ENCODE measurements around the gene COG5.

COG5 gene

DNA sequence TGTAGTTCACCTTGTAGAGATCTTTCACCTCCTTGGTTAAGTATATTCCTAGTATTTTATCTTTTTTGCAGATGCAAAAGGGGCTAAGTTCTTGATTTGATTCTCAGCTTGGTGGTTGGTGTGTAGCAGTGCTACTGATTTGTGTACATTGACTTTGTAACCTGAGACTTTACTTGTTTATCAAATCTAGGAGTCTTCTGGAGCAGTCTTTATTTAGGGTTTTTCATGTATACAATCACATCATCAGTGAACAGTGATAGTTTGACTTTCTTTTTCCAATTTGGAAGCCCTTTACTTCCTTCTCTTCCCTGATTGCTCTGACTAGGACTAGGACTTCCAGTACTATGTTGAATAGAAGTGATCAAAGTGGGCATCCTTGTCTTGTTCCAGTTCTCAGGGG is 60.0 kb downstream of the COG5 start:
- H3K9me3 ChIP-seq (ENCODE audit: control insufficient read depth in 1 of 2, low read length in 2 of 2) = no peaks in the 10 kb centered on the region
- peaks cover 0 to 9% of the 10 kb centered on the region in 2 donors for H3K36me3 ChIP-seq (ENCODE audit: control insufficient read depth in 1 of 2, insufficient read depth in 2 of 2, low read length in 2 of 2)
- peaks cover 0 to 5% of the 10 kb centered on the region in 2 donors for H3K4me1 ChIP-seq (ENCODE audit: control insufficient read depth in 1 of 2, insufficient read depth in 2 of 2, low read length in 2 of 2)
- H3K27ac ChIP-seq (ENCODE audit: low read length) = no peak overlapping the region
- no peak overlapping the region for H3K4me3 ChIP-seq (ENCODE audit: low read depth in 1 of 2, low read length in 2 of 2)
- H3K27me3 ChIP-seq (ENCODE audit: low read depth, low read length) = no peaks in the 10 kb centered on the region

DNA sequence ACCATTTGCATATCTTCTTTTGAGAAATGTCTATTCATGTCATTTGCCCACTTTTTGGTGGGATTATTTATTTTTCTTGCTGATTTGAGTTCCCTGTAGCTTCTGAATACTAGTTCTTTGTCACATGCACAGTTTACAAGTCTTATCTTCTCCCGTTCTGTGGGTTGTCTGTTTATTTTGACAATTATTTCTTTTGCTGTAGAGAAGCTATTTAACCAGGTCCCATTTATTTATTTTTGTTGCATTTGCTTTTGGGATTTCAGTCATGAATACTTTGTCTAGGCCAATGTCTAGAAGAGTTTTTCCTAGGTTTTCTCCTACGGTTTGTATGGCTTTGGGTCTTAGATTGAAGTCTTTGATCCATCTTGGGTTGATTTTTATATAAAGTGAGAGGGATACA is 60.9 kb downstream of the COG5 start:
- Histone ChIP-seq H3K27ac (ENCODE audit: low read length) (no peak overlapping the region), H3K27me3 (ENCODE audit: low read depth, low read length) (no peaks in the 10 kb centered on the region), H3K36me3 (ENCODE audit: control insufficient read depth in 1 of 2, insufficient read depth in 2 of 2, low read length in 2 of 2) (peaks cover 0 to 9% of the 10 kb centered on the region in 2 donors), H3K9me3 (ENCODE audit: control insufficient read depth in 1 of 2, low read length in 2 of 2) (no peaks in the 10 kb centered on the region), H3K4me1 (ENCODE audit: control insufficient read depth in 1 of 2, insufficient read depth in 2 of 2, low read length in 2 of 2) (peaks cover 0 to 5% of the 10 kb centered on the region in 2 donors), H3K4me3 (ENCODE audit: low read depth in 1 of 2, low read length in 2 of 2) (no peak overlapping the region)

DNA sequence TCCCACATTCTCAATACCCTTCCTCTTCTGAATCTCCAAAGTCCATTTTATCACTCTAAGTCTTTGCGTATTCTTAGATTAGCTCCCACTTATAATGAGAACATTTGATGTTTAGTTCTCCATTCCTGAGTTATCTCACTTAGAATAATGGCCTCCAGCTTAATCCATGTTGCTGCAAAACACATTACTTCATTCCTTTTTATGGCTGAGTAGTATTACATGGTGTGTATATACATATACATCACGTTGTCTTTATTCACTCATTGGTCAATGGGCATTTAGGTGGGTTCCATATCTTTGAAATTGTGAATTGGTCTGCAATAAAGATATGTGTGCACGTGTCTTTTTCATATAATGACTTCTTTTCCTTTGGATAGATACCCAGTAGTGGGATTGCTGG is 61.6 kb downstream of the COG5 start:
- Histone ChIP-seq H3K27me3 (ENCODE audit: low read depth, low read length) (no peaks in the 10 kb centered on the region), H3K4me1 (ENCODE audit: control insufficient read depth in 1 of 2, insufficient read depth in 2 of 2, low read length in 2 of 2) (peaks cover 0 to 5% of the 10 kb centered on the region in 2 donors), H3K4me3 (ENCODE audit: low read depth in 1 of 2, low read length in 2 of 2) (no peak overlapping the region), H3K36me3 (ENCODE audit: control insufficient read depth in 1 of 2, insufficient read depth in 2 of 2, low read length in 2 of 2) (peaks cover 0 to 9% of the 10 kb centered on the region in 2 donors), H3K9me3 (ENCODE audit: control insufficient read depth in 1 of 2, low read length in 2 of 2) (no peaks in the 10 kb centered on the region), H3K27ac (ENCODE audit: low read length) (no peak overlapping the region)

DNA sequence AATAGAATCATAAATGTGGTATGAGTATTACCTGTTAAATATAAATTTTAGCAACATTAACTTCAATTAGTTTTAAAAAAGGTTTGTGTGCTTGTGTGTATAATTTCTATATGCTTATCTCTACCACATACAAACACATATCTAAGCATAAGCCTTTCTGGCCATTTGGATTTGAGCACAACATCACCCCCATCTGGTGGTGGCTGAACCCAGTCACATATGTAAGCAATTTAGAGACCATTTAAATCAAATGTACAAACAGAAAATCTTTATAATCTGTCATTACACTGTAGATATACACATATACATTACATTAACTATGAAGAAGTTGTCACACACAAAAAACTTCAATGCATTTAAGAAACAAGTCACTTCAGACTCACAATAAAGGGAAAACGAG is 62.1 kb downstream of the COG5 start:
- Histone ChIP-seq H3K9me3 (ENCODE audit: control insufficient read depth in 1 of 2, low read length in 2 of 2) (no peaks in the 10 kb centered on the region), H3K27ac (ENCODE audit: low read length) (no peak overlapping the region), H3K36me3 (ENCODE audit: control insufficient read depth in 1 of 2, insufficient read depth in 2 of 2, low read length in 2 of 2) (peaks cover 0 to 9% of the 10 kb centered on the region in 2 donors), H3K4me3 (ENCODE audit: low read depth in 1 of 2, low read length in 2 of 2) (no peak overlapping the region), H3K27me3 (ENCODE audit: low read depth, low read length) (no peaks in the 10 kb centered on the region), H3K4me1 (ENCODE audit: control insufficient read depth in 1 of 2, insufficient read depth in 2 of 2, low read length in 2 of 2) (peaks cover 0 to 1% of the 10 kb centered on the region in 2 donors)

DNA sequence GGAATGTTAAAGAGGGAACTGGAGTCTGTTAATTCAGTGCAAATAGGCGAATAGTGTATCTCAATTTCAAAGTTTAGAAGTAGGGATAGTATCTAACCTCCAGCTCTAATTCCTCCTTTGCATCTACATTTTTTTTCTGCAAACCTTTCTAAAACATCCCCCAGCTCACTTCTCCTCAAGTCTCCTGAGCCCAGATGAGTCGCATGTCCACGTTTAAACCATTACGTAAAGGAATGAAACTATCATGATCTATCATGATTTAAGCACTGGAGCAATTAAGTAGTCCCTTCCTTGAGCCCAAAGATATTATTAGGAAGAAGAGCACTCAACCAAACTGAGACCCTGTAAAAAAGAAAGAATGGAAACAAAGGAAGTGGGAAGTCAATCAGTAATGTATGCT is 64.0 kb downstream of the COG5 start:
- Histone ChIP-seq H3K4me1 (ENCODE audit: control insufficient read depth in 1 of 2, insufficient read depth in 2 of 2, low read length in 2 of 2) (no peaks in the 10 kb centered on the region), H3K27me3 (ENCODE audit: low read depth, low read length) (no peaks in the 10 kb centered on the region), H3K27ac (ENCODE audit: low read length) (no peak overlapping the region), H3K9me3 (ENCODE audit: control insufficient read depth in 1 of 2, low read length in 2 of 2) (no peaks in the 10 kb centered on the region), H3K4me3 (ENCODE audit: low read depth in 1 of 2, low read length in 2 of 2) (no peak overlapping the region), H3K36me3 (ENCODE audit: control insufficient read depth in 1 of 2, insufficient read depth in 2 of 2, low read length in 2 of 2) (no peaks in the 10 kb centered on the region)

DNA sequence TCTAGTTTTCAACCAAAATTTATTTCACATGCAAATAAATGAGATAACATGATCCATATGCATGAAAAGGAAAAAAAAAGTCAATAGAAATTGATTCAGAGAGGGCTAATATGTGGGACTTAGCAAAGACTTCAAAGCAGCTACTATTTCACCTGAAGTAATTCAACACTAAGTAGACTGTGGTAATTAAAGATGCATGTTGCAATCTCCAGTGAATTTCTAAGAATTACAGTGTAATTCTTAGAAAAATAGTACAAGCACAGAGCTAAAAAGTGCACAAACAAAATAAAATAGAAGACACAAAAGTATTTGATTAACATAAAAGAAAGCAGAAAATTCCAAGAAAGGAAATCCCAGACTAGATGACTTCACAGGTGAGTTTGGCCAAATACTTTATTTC is 68.2 kb downstream of the COG5 start:
- Histone ChIP-seq H3K27me3 (ENCODE audit: low read depth, low read length) (no peaks in the 10 kb centered on the region), H3K4me3 (ENCODE audit: low read depth in 1 of 2, low read length in 2 of 2) (no peak overlapping the region), H3K36me3 (ENCODE audit: control insufficient read depth in 1 of 2, insufficient read depth in 2 of 2, low read length in 2 of 2) (peaks cover 6 to 7% of the 10 kb centered on the region in 2 donors), H3K9me3 (ENCODE audit: control insufficient read depth in 1 of 2, low read length in 2 of 2) (no peaks in the 10 kb centered on the region), H3K27ac (ENCODE audit: low read length) (no peak overlapping the region), H3K4me1 (ENCODE audit: control insufficient read depth in 1 of 2, insufficient read depth in 2 of 2, low read length in 2 of 2) (no peaks in the 10 kb centered on the region)

DNA sequence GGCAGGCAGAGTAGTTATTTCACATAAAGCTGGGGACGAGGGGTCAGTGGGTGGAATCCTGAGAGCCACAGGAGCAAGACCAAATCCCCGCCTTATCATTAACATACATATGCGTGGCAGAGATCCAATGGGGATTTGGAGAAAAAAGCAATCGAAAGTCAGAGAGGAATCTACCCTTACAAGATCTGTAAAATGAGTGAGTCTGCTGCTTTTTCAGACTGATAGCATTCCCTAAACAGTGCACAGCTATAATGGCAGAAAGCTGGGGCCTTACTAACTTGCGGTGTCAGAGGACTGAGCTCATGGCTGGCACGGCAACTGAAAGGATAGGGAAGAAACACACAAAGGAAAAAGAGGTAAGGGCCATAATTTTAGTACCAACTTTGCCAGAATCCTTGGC is 68.8 kb downstream of the COG5 start:
- Histone ChIP-seq H3K9me3 (ENCODE audit: control insufficient read depth in 1 of 2, low read length in 2 of 2) (no peaks in the 10 kb centered on the region), H3K36me3 (ENCODE audit: control insufficient read depth in 1 of 2, insufficient read depth in 2 of 2, low read length in 2 of 2) (peaks cover 6 to 7% of the 10 kb centered on the region in 2 donors), H3K27me3 (ENCODE audit: low read depth, low read length) (no peaks in the 10 kb centered on the region), H3K4me3 (ENCODE audit: low read depth in 1 of 2, low read length in 2 of 2) (no peak overlapping the region), H3K4me1 (ENCODE audit: control insufficient read depth in 1 of 2, insufficient read depth in 2 of 2, low read length in 2 of 2) (no peaks in the 10 kb centered on the region), H3K27ac (ENCODE audit: low read length) (no peak overlapping the region)

DNA sequence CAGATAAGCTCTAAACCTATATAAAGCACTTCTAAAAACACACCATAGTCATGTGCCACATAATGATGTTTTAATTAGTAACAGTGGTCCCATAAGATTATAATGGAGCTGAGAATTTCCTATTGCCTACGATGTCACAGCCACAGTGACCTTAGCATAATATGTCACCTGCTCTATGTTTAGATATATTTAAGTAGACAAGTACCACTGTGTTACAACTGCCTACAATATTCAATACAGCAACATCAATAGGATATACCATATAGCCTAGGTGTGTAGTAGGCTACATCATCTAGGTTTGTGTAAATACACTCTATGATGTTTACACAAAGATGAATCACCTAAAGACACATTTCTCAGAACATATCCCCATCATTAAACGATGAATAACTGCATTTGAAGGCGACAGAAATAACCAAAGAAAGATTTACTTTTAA is 69.4 kb downstream of the COG5 start:
- Histone ChIP-seq H3K4me1 (ENCODE audit: control insufficient read depth in 1 of 2, insufficient read depth in 2 of 2, low read length in 2 of 2) (no peaks in the 10 kb centered on the region), H3K4me3 (ENCODE audit: low read depth in 1 of 2, low read length in 2 of 2) (no peak overlapping the region), H3K27ac (ENCODE audit: low read length) (no peak overlapping the region), H3K27me3 (ENCODE audit: low read depth, low read length) (no peaks in the 10 kb centered on the region), H3K9me3 (ENCODE audit: control insufficient read depth in 1 of 2, low read length in 2 of 2) (no peaks in the 10 kb centered on the region), H3K36me3 (ENCODE audit: control insufficient read depth in 1 of 2, insufficient read depth in 2 of 2, low read length in 2 of 2) (peaks cover 6 to 7% of the 10 kb centered on the region in 2 donors)

DNA sequence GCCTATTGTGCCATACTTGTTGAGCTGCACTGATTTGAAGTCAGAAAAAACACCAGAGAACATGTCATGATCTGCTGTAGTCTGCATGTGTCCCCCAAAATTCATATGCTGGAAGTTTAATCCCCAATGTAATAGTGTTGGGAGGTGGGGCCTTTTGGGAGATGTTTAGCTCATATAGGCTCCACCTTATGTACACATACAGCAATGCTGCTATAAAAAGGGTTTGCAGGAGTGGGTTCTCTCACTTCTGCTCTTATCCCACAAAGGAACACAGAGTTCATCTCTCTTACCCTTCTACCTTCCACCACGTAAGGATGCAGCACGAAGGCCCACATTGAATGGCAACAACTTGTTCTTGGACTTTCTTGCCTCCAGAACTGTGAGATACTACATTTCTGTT is 70.8 kb downstream of the COG5 start:
- H3K27me3 ChIP-seq (ENCODE audit: low read depth, low read length) = no peaks in the 10 kb centered on the region
- H3K4me3 ChIP-seq (ENCODE audit: low read depth in 1 of 2, low read length in 2 of 2) = no peak overlapping the region
- H3K9me3 ChIP-seq (ENCODE audit: control insufficient read depth in 1 of 2, low read length in 2 of 2) = no peaks in the 10 kb centered on the region
- peaks cover 6 to 7% of the 10 kb centered on the region in 2 donors for H3K36me3 ChIP-seq (ENCODE audit: control insufficient read depth in 1 of 2, insufficient read depth in 2 of 2, low read length in 2 of 2)
- H3K4me1 ChIP-seq (ENCODE audit: control insufficient read depth in 1 of 2, insufficient read depth in 2 of 2, low read length in 2 of 2) = no peaks in the 10 kb centered on the region
- no peak overlapping the region for H3K27ac ChIP-seq (ENCODE audit: low read length)

DNA sequence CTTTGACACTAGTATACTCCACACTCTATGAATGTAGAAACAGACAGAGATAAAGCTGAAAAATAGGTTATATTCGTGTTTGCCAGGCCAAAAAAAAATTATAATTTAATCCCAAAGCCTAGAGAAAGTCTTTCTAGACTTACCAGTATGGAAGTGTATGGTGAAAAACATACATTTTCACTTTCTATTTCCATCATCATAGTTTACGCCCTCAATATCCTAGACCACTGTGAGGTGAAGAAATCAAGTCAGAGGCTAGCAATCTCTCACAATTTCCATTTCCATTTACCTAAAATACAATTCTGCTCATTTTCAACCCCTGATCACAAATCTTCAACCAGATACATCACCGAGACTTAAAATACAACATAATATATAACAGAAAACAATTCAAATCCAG is 77.7 kb downstream of the COG5 start:
- H3K36me3 ChIP-seq (ENCODE audit: control insufficient read depth in 1 of 2, insufficient read depth in 2 of 2, low read length in 2 of 2) = no peaks in the 10 kb centered on the region
- no peaks in the 10 kb centered on the region for H3K9me3 ChIP-seq (ENCODE audit: control insufficient read depth in 1 of 2, low read length in 2 of 2)
- no peak overlapping the region for H3K4me3 ChIP-seq (ENCODE audit: low read depth in 1 of 2, low read length in 2 of 2)
- H3K4me1 ChIP-seq (ENCODE audit: control insufficient read depth in 1 of 2, insufficient read depth in 2 of 2, low read length in 2 of 2) = no peaks in the 10 kb centered on the region
- H3K27me3 ChIP-seq (ENCODE audit: low read depth, low read length) = no peaks in the 10 kb centered on the region
- H3K27ac ChIP-seq (ENCODE audit: low read length) = no peak overlapping the region

DNA sequence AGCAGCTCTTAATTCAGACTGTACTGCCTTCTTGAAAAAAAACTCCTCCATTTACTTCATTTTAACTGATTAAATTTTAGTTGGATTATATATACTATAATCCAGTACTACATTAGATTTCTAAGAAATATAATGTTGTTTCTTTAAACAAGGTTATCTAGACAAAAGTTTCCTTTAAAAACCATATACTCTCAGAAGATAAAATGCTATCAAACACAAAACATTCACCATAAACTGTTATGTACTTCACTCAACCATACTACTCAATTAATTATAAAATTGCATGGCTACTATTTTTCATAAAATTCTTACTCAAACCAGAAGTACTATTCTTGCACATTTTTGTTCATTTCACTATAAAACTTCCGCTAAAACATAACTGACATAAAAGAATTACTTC is 81.1 kb downstream of the COG5 start:
- Histone ChIP-seq H3K9me3 (ENCODE audit: control insufficient read depth in 1 of 2, low read length in 2 of 2) (no peaks in the 10 kb centered on the region), H3K36me3 (ENCODE audit: control insufficient read depth in 1 of 2, insufficient read depth in 2 of 2, low read length in 2 of 2) (no peaks in the 10 kb centered on the region), H3K27ac (ENCODE audit: low read length) (no peak overlapping the region), H3K4me3 (ENCODE audit: low read depth in 1 of 2, low read length in 2 of 2) (no peak overlapping the region), H3K27me3 (ENCODE audit: low read depth, low read length) (no peaks in the 10 kb centered on the region), H3K4me1 (ENCODE audit: control insufficient read depth in 1 of 2, insufficient read depth in 2 of 2, low read length in 2 of 2) (no peaks in the 10 kb centered on the region)

DNA sequence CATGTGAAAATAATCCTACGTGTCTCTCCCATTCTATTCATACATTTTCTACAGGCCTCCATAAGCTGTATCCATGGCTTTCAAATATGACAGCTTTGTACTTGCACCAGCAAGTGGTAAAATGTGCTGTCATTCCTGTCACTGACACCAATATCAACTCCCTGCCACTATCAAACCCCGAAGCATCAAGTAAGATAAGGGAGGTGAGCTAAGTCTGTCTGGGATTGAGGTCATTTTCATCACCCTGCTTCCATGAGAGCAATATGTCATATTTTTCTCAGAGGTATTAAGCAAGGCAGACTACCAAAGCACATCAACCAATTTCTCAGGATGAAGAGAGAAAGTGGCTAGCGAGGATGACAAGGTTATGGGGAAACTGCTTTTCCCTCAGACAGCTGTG is 82.8 kb downstream of the COG5 start:
- Histone ChIP-seq H3K27ac (ENCODE audit: low read length) (no peak overlapping the region), H3K27me3 (ENCODE audit: low read depth, low read length) (no peaks in the 10 kb centered on the region), H3K4me1 (ENCODE audit: control insufficient read depth in 1 of 2, insufficient read depth in 2 of 2, low read length in 2 of 2) (no peaks in the 10 kb centered on the region), H3K4me3 (ENCODE audit: low read depth in 1 of 2, low read length in 2 of 2) (no peak overlapping the region), H3K9me3 (ENCODE audit: control insufficient read depth in 1 of 2, low read length in 2 of 2) (no peaks in the 10 kb centered on the region), H3K36me3 (ENCODE audit: control insufficient read depth in 1 of 2, insufficient read depth in 2 of 2, low read length in 2 of 2) (no peaks in the 10 kb centered on the region)
